Vagina (tissue), 2 donors: ENCODE results near the gene PRXL2A.

Experiments
- CTCF ChIP-seq, 3 experiments: fragments of 450-650 bp in 2 of 3; fragments of 200-600 bp in 1 of 3; sonication (generic) in 1 of 3; IDR thresholded peaks; one replicate each; pipeline ENCODE4 v1.5.1; 2017 to 2019; ENCODE audit warnings: antibody characterized with exemption in 3 of 3, mild to moderate bottlenecking in 2 of 3, moderate library complexity in 2 of 3
- POLR2AphosphoS5 ChIP-seq, 2 donors: sonication (generic); formaldehyde crosslinking; IDR thresholded peaks; one replicate each; pipeline ENCODE4 v1.9.0; 2017; ENCODE audit warnings: antibody characterized with exemption in 2 of 2, mild to moderate bottlenecking in 2 of 2, low read depth in 1 of 2; ENCODE audit not compliant: insufficient read depth in 1 of 2

DNA sequence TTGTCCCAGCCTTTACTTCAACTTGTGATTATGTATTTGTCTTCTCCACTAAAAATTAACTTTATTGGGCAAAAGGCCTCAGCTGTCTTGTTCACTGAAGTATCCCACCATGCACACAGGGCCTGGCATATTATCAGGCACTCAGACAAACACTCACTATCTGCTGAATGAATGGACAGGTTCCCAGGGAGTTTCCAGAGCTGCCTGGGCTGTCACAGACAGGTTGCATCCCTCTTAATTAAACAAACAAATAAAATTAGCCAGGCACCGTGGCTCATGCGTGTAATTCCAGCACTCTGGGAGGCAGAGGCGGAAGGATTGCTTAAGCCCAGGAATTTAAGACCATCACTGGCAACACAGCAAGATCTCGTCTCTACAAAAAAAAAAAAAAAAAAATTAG lies 44.3 kb downstream of the PRXL2A start:
- TF ChIP-seq CTCF (IDR thresholded peaks at IDR 0.05), result no peak
- no peak for TF ChIP-seq POLR2AphosphoS5 (IDR thresholded peaks at IDR 0.05; ENCODE audit: insufficient read depth in 1 of 2, low read depth in 1 of 2)
